ENCODE measurements around the gene TAF13.

Gene TAF13

GRCh38 chr1:109075531-109076490 lies at the start of gene TAF13:
Gene TAF13, minus strand, starts transcription at chr1:109076003. Its CDS starts 56 bp downstream, at chr1:109075947.
- peak; percentile 84 for DNase-seq

- DNase-seq, result no peak
Observed at GRCh38 chr1:109120356-109120755, 44.6 kb upstream of the TAF13 start.

GRCh38 chr1:109118089-109118488 lies 42.3 kb upstream of the TAF13 start:
- no peak for DNase-seq

- no peak for DNase-seq
Observed at GRCh38 chr1:109116286-109116685, 40.5 kb upstream of the TAF13 start.

- peak; percentile 24 for DNase-seq
Observed at GRCh38 chr1:109115685-109116084, 39.9 kb upstream of the TAF13 start.

GRCh38 chr1:109114342-109114674 lies 38.5 kb upstream of the TAF13 start:
- DNase-seq, result no peak

GRCh38 chr1:109113590-109114341 lies 38.0 kb upstream of the TAF13 start, which contains the start of gene ELAPOR1:
Gene ELAPOR1, plus strand, starts transcription at chr1:109114115. Its CDS starts 69 bp downstream, at chr1:109114184.
- DNase-seq, result peak; percentile 81

GRCh38 chr1:109112652-109113285 lies 37.0 kb upstream of the TAF13 start:
- DNase-seq, result peak; percentile 86

- DNase-seq, result no peak
Observed at GRCh38 chr1:109112056-109112651, 36.4 kb upstream of the TAF13 start.

- DNase-seq, result no peak
Observed at GRCh38 chr1:109111386-109112055, 35.7 kb upstream of the TAF13 start.

- DNase-seq, result no peak
Observed at GRCh38 chr1:109109906-109110305, 34.1 kb upstream of the TAF13 start.

GRCh38 chr1:109107785-109108184 lies 32.0 kb upstream of the TAF13 start:
- DNase-seq, result no peak

- no peak for DNase-seq
Observed at GRCh38 chr1:109105881-109106280, 30.1 kb upstream of the TAF13 start.

GRCh38 chr1:109104364-109105151 lies 28.8 kb upstream of the TAF13 start:
- no peak for DNase-seq

GRCh38 chr1:109099938-109100773 lies 24.4 kb upstream of the TAF13 start:
- peak; percentile 98 for DNase-seq

GRCh38 chr1:109096120-109096519 lies 20.3 kb upstream of the TAF13 start:
- DNase-seq, result no peak

- DNase-seq, result no peak
Observed at GRCh38 chr1:109095631-109096030, 19.8 kb upstream of the TAF13 start.

GRCh38 chr1:109094871-109095270 lies 19.1 kb upstream of the TAF13 start:
- no peak for DNase-seq

GRCh38 chr1:109094377-109094803 lies 18.6 kb upstream of the TAF13 start:
- no peak for DNase-seq

GRCh38 chr1:109091839-109092193 lies 16.0 kb upstream of the TAF13 start:
- no peak for DNase-seq
